Transverse colon (tissue), 4 donors: ENCODE measurements around the gene HPCAL1. TPM values are rescaled to one million over a fixed set of nuclear protein-coding genes. Genes with fewer than 3 reads are reported as not detected.
A peak's percentile ranks its signal among the peaks of the same experiment; 100 is the strongest.

Experiments
- DNase-seq: peaks from one replicate; pipeline ENCODE4 v3.0.0-alpha.2; 2019
- H3K27ac ChIP-seq, 4 donors: fragments of 200-600 bp; sonication (generic); 2 replicates each; pipeline ENCODE4 v1.5.1; 2016 to 2018; ENCODE audit warnings: inconsistent platforms in 4 of 4
- H3K27me3 ChIP-seq: fragments of 200-600 bp; sonication (generic); 2 replicates; pipeline ENCODE4 v1.5.1; 2017; ENCODE audit warnings: inconsistent platforms
- H3K36me3 ChIP-seq, 4 donors: fragments of 200-600 bp; sonication (generic); 2 replicates each; pipeline ENCODE4 v1.5.1; 2017 to 2019; ENCODE audit warnings: inconsistent platforms in 4 of 4
- H3K4me1 ChIP-seq, 4 donors: fragments of 200-600 bp; sonication (generic); 2 replicates each; pipeline ENCODE4 v1.5.1; 2017 to 2020; ENCODE audit warnings: inconsistent platforms in 4 of 4
- H3K4me3 ChIP-seq, 4 donors: fragments of 200-600 bp; sonication (generic); 1 replicate in 1 of 4; 2 replicates in 3 of 4; pipeline versions ENCODE4 v1.5.1 to v1.6.1; 2017 to 2019; ENCODE audit warnings: inconsistent platforms in 4 of 4
- H3K9me3 ChIP-seq, 2 donors: fragments of 200-600 bp; sonication (generic); 2 replicates each; pipeline ENCODE4 v1.5.1; 2017 to 2019; ENCODE audit warnings: inconsistent platforms in 2 of 2
- EP300 ChIP-seq: sonication (generic); formaldehyde crosslinking; IDR thresholded peaks from one replicate; pipeline ENCODE4 v1.6.1; 2017; ENCODE audit warnings: antibody characterized with exemption, low read depth
- POLR2A ChIP-seq: fragments of 450-650 bp; IDR thresholded peaks from one replicate; pipeline ENCODE4 v1.6.1; 2016; ENCODE audit warnings: antibody characterized with exemption, mild to moderate bottlenecking, moderate library complexity
- POLR2AphosphoS5 ChIP-seq, 3 donors: sonication (generic); formaldehyde crosslinking; IDR thresholded peaks; one replicate each; pipeline ENCODE4 v1.6.1; 2016; ENCODE audit warnings: antibody characterized with exemption in 3 of 3
- WGBS, 2 donors: methylation state at CpG; one replicate each; pipeline ENCODE4 v1.1.5; 2018; ENCODE audit warnings: low coverage in 1 of 2; 5-methylcytosine and 5-hydroxymethylcytosine counted together
- in situ Hi-C, 4 donors: fragments of 200-750 bp; cut with MboI; loops; one replicate each; pipeline versions ENCODE4 v1.15.0 to v1.15.1; 2017; ENCODE audit warnings: low sequenced_read_pairs in 3 of 4, low pct_ligation_motif_present in 1 of 4, low pct_unique_long_range_greater_than_20kb in 1 of 4
- intact Hi-C: fragments of 100-400 bp; cut with DNase I; formaldehyde crosslinking; loops from one replicate; pipeline ENCODE4 v1.15.1; 2023; ENCODE audit warnings: low total_unique reads
- total RNA-seq, 4 donors: library from RNA; depleted of rRNA; stranded (reverse); fragments of >200 nt; gene quantifications; one replicate each; pipeline ENCODE4 v1.1.0, GENCODE V29; 2016
- TF ChIP-seq, protein P1 (sequence below), 5 experiments: fragments of 200-600 bp in 3 of 5; fragments of 450-650 bp in 2 of 5; sonication (generic) in 3 of 5; IDR thresholded peaks; 1 replicate in 2 of 5; 2 replicates in 3 of 5; pipeline ENCODE4 v1.5.1; 2016 to 2017; ENCODE audit warnings: antibody characterized with exemption in 5 of 5, inconsistent platforms in 3 of 5, mild to moderate bottlenecking in 2 of 5, moderate library complexity in 1 of 5

The HPCAL1 gene
- total RNA-seq, 4 donors from 2014 or later, result 88.9 to 221 (median 129) TPM

DNA sequence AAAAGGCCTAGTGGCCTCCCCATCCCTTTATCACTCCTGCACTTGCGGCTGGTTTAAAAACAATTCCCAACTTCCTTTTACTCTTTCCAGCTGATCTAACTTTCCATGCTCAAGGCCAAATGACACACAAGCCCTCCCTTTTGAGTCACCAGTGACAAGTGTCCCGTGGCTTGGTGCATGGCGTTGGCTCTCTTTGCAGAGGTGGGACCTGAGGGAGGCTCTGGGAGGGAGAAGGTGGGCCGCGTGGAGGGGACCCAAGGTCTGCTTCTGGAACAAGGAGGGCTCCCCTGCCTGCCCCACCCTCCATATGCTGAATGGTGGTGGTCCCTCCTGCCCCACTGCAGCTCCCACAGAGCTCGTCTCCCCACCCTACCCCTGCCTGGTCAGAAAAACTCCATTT is 30.8 kb upstream of the HPCAL1 start:
- in situ Hi-C loops, result no loop called here
- H3K27ac ChIP-seq, result no peak overlapping the region
- TF ChIP-seq EP300 (no peak), POLR2A (no peak), POLR2AphosphoS5 (IDR thresholded peaks at IDR 0.05) (no peak)
- TF ChIP-seq, protein P1, sequence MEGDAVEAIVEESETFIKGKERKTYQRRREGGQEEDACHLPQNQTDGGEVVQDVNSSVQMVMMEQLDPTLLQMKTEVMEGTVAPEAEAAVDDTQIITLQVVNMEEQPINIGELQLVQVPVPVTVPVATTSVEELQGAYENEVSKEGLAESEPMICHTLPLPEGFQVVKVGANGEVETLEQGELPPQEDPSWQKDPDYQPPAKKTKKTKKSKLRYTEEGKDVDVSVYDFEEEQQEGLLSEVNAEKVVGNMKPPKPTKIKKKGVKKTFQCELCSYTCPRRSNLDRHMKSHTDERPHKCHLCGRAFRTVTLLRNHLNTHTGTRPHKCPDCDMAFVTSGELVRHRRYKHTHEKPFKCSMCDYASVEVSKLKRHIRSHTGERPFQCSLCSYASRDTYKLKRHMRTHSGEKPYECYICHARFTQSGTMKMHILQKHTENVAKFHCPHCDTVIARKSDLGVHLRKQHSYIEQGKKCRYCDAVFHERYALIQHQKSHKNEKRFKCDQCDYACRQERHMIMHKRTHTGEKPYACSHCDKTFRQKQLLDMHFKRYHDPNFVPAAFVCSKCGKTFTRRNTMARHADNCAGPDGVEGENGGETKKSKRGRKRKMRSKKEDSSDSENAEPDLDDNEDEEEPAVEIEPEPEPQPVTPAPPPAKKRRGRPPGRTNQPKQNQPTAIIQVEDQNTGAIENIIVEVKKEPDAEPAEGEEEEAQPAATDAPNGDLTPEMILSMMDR (IDR thresholded peaks at IDR 0.05), result no peak
- DNase-seq, result peak; percentile 5
- H3K9me3 ChIP-seq, result no peaks in the 10 kb centered on the region
- 79 to 86% methylated on average over 2 to 6 of the region's 6 CpGs for WGBS, 2 donors
- peaks cover 0 to 29% (median 16%) of the 10 kb centered on the region in 4 donors for H3K4me1 ChIP-seq
- H3K36me3 ChIP-seq, result no peaks in the 10 kb centered on the region
- no peak overlapping the region for H3K4me3 ChIP-seq
- intact Hi-C loops, result no loop called here
- H3K27me3 ChIP-seq, result no peaks in the 10 kb centered on the region

DNA sequence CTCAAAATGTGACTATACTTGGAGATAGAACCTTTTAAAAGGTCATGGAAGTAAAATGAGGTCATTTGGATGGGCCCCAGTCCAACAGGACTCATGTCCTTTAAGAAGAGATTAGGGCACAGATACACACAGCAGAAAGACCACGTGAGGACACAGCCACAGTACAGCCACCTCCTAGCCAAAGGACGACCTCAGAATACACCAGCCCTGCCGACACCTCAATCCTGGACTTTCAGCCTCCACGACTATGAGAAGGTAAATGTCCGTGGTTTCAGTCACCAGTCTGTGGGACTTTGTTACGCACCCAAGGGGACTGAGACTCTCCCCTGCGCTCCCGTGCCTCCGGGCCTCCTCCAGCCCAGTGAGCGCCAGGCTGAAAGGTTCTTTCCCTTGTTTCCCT is 30.2 kb upstream of the HPCAL1 start:
- 89% methylated on average over 10 of the region's 10 CpGs; no CpG with 5 or more reads in 1 of the 2 donors for WGBS, 2 donors
- intact Hi-C loops, result no loop called here
- Histone ChIP-seq H3K4me1 (peaks cover 0 to 24% (median 16%) of the 10 kb centered on the region in 4 donors), H3K27me3 (no peaks in the 10 kb centered on the region), H3K4me3 (no peak overlapping the region), H3K36me3 (no peaks in the 10 kb centered on the region), H3K27ac (no peak overlapping the region), H3K9me3 (no peaks in the 10 kb centered on the region)
- peak; percentile 2 for DNase-seq
- TF ChIP-seq POLR2AphosphoS5 (IDR thresholded peaks at IDR 0.05) (no peak), POLR2A (no peak), EP300 (no peak)
- TF ChIP-seq, protein P1 (IDR thresholded peaks at IDR 0.05), result no peak
- in situ Hi-C loops, result no loop called here

DNA sequence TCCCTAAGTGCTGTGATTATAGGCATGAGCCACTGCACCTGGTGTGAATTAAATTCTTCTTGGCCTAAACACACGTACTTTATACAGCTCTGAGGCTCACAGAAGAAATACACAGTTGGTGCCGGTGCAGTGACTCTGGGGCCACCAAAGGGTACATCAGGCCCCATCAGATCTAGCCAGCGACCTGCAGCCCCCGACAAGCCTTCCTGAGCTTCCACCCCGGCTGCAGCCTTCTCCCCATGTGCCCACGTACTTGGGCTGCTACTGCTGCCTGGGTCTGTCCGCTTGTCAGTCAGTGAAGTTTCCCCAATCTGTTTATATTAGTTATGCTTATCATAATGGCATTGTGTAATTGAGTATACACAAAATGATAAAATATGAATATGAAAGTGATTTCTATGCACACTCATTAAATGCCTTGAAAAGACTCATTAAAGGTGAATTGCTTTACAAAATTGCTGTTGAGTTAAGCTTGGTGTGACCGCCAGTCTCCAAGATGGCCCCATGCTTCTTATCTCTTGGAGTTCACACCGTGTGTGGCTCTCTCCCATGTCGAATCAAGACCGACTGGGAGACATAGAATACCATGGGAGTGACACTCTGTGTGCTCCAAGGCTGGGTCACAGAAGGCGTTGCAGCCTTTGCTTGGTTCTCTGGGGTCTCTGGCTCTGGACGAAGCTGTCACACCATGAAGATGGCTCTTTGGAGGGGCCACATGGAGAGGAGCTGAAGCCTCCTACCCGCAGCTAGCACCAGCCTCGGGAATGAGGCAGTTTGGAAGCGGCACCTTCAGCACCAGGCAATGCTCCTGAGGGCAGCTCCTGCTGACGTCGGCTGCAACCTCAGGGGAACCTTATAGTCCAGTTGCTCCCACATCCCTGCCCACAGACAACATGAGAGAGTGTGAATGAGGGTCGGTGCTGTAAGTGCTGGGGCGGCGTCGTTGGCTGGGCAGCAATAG is 29.2 kb upstream of the HPCAL1 start:
- Histone ChIP-seq H3K36me3 (no peaks in the 10 kb centered on the region), H3K4me1 (peaks cover 0 to 27% (median 18%) of the 10 kb centered on the region in 4 donors), H3K27ac (no peak overlapping the region), H3K9me3 (no peaks in the 10 kb centered on the region), H3K4me3 (no peak overlapping the region), H3K27me3 (no peaks in the 10 kb centered on the region)
- intact Hi-C loops (no loop called here), in situ Hi-C loops (no loop called here)
- DNase-seq, result peak; percentile 5
- TF ChIP-seq, protein P1 (IDR thresholded peaks at IDR 0.05), result no peak
- TF ChIP-seq POLR2AphosphoS5 (IDR thresholded peaks at IDR 0.05) (no peak), POLR2A (no peak), EP300 (no peak)
- 89 to 100% methylated on average over 2 to 22 of the region's 22 CpGs for WGBS, 2 donors

DNA sequence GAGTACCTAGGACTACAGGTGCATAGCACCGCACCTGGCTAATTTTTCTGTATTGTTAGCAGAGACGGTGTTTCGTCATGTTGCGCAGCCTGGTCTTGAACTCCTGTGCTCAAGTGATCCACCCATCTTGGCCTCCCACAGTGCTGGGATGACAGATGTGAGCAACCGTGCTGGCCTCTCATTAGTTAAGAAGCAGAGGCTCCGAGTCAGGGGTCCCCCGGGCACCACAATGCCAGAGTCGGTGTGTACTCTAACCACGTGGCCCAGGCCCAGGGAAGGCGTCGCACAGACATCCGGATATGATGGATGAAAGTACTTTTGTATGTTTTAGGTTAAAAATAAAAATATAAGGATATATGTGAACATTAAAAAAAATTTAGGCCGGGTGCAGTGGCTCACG is 28.3 kb upstream of the HPCAL1 start:
- 91 to 96% methylated on average over 7 to 14 of the region's 14 CpGs for WGBS, 2 donors
- intact Hi-C loops, result no loop called here
- H3K4me1 ChIP-seq, result peaks cover 0 to 28% (median 20%) of the 10 kb centered on the region in 4 donors

More for the DNA sequence above, 28.3 kb upstream of the HPCAL1 start:
- TF ChIP-seq POLR2AphosphoS5 (IDR thresholded peaks at IDR 0.05), result no peak
- H3K27ac ChIP-seq, result no peak overlapping the region
- DNase-seq, result peak; percentile 4
- H3K27me3 ChIP-seq, result no peaks in the 10 kb centered on the region
- H3K4me3 ChIP-seq, result no peak overlapping the region
- no peaks in the 10 kb centered on the region for H3K36me3 ChIP-seq
- in situ Hi-C loops, result no loop called here
- H3K9me3 ChIP-seq, result no peaks in the 10 kb centered on the region
